NCI-H460 (cell line): ENCODE measurements around the gene SLC38A4. TPM values are rescaled to one million over a fixed set of nuclear protein-coding genes. Genes with fewer than 3 reads are reported as not detected.

ENCODE experiments used
- DNase-seq: peaks from one replicate; pipeline ENCODE4 v3.0.0-alpha.2; 2016; ENCODE audit warnings: low read depth; ENCODE audit errors: extremely low read depth
- total RNA-seq: library from RNA; depleted of rRNA; stranded (reverse); fragments of >200 nt; shearing (Covaris generic); gene quantifications from 2 replicates; pipeline ENCODE4 v1.2.3, GENCODE V29; 2014

SLC38A4 gene
- total RNA-seq, 1 experiment from 2014 or later: 0.12 TPM

DNA sequence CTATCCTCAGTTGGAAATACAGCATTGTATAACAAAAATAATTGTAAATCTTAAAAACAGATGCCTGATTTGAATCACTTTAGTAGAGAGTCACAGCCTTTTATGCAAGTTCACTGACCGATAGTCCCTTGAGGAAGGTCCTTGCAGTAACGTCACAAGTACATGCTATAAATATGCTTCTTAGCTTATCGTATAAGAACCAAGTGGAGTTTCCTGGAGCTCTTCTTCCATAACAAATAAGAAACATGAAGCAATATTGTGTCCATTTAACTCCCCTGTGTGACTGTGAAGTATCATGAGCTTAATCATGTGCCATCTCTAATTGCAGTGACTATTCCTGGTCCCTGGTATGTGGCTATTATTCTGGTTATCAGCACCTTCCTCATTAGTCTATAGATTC lies 107.9 kb downstream of the SLC38A4 start:
- no peak for DNase-seq

DNA sequence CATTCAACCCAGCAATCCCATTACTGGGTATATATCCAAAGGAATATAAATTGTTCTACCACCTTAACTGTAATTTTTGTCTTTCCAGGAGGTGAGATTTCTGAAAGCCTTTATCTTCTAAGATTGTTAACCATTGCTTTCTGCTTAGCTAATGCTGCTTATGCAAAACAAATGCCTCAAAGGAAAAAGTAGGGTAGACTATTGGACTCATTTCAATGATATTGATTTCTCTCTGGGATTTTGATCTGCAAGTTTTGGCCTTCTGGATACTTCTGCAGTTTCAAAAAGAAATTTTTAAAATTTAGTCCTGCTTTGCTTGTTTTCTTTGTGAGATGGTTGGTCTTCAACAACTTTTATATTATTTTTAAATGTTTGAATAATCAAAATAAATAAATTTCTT lies 108.6 kb downstream of the SLC38A4 start:
- DNase-seq: no peak
